ENCODE results near the gene GIGYF2. TPM values are rescaled to one million over a fixed set of nuclear protein-coding genes. Genes with fewer than 3 reads are reported as not detected.

The GIGYF2 gene
- polyA plus RNA-seq, 1 of the 3 experiments (the other 2 are of a cell fraction), result 12.8 TPM

DNA sequence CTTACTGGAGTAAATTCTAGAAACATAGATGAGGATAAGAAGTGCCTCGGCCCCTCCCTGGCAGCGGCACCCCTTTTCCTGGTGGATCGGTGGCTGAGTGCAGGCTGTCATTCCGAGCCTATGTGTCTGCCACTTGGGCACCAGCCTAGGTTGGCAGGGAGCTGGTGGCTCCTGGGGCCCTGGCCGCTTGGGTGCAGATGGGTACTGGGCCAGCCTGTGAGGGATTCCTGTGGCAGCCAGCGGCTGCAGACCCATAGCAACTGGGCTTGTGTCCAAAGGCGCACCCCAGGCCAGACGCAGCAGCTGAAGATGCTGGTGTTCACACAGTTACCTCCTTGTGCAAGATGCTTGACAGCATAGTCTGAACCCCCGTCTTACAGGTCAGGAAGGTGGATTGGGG lies 175.7 kb downstream of the GIGYF2 start:
- Histone ChIP-seq H3K79me2 (ENCODE audit: insufficient read depth) (no peaks in the 10 kb centered on the region), H3K27me3 (ENCODE audit: insufficient read depth) (no peaks in the 10 kb centered on the region), H3K9me2 (no peaks in the 10 kb centered on the region), H3K4me3 (ENCODE audit: low read depth in 2 of 2, low read length in 1 of 2) (no peak overlapping the region), H3K9me3 (no peaks in the 10 kb centered on the region), H3K4me1 (ENCODE audit: control insufficient read depth in 1 of 2, insufficient read depth in 2 of 2, low read depth in 1 of 2, low read length in 1 of 2) (peaks cover 0 to 10% of the 10 kb centered on the region in 2 experiments; a peak in 1 of 4 replicates), H3K36me3 (replicated peaks in 1 of 2; ENCODE audit: control insufficient read depth in 1 of 2, insufficient read depth in 2 of 2, low read length in 1 of 2) (no peaks in the 10 kb centered on the region), H3K27ac (ENCODE audit: low read depth in 2 of 2, low read length in 1 of 2) (no peak overlapping the region), H4K20me1 (ENCODE audit: insufficient read depth) (no peaks in the 10 kb centered on the region), H3K9ac (no peak overlapping the region), H2AFZ (ENCODE audit: low read depth) (no peak overlapping the region), H3F3A (replicated peaks; ENCODE audit: insufficient read depth) (no peaks in the 10 kb centered on the region), H3K4me2 (no peak overlapping the region)
- TF ChIP-seq RCOR1 (IDR thresholded peaks at IDR 0.05; ENCODE audit: low read length), result no peak
- TF ChIP-seq, protein P1, sequence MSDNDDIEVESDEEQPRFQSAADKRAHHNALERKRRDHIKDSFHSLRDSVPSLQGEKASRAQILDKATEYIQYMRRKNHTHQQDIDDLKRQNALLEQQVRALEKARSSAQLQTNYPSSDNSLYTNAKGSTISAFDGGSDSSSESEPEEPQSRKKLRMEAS (IDR thresholded peaks at IDR 0.05; ENCODE audit: low read depth), result no peak
- DNase-seq, result peak; percentile 19
- CTCF ChIA-PET, result interaction anchor here (0.6 to 1.0 kb wide), 2 partner anchors 9 to 378 kb away, joined by 3 read pairs; no protein-coding TSS in a partner anchor
- POLR2A ChIA-PET, result no interaction called here
- 89% methylated on average over 9 of the region's 9 CpGs for WGBS (ENCODE audit: low lambda C conversion rate)

DNA sequence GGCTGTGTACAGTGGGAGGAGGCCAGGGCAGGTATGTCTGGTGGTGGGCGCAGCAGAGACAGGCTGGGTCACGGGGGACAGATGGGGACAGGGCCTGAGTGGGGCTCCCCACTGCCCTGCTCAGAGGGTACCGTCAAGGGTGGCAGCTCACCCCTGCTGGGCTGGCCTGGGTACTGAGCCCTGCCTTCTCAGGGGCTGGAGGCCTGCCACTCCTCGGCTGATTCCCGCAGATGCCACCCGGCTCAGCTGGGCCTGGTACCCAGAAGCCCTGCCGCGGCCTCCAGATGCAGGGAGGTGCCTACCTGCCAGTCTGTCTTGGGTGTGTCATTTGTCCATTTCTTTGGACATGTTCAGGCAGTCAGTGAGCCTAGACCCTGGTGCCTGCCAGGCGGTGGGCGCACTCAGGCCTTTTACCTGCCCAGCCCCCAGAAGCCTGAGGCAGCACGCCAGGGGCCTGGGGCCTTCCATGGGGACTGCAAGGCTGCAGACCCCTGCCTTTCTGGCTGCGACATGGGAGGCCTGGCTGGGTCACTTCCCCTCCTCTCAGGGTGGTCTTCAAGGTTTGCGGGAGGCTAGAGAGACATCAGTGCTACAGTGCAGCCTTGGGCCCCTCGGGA lies 176.3 kb downstream of the GIGYF2 start:
- H3F3A ChIP-seq (replicated peaks; ENCODE audit: insufficient read depth), result no peaks in the 10 kb centered on the region
- peaks cover 0 to 10% of the 10 kb centered on the region in 2 experiments; a peak in 1 of 4 replicates for H3K4me1 ChIP-seq (ENCODE audit: control insufficient read depth in 1 of 2, insufficient read depth in 2 of 2, low read depth in 1 of 2, low read length in 1 of 2)
- H4K20me1 ChIP-seq (ENCODE audit: insufficient read depth), result no peaks in the 10 kb centered on the region
- no peaks in the 10 kb centered on the region for H3K79me2 ChIP-seq (ENCODE audit: insufficient read depth)
- H3K9ac ChIP-seq, result no peak overlapping the region
- H3K27me3 ChIP-seq (ENCODE audit: insufficient read depth), result no peaks in the 10 kb centered on the region
- CTCF ChIA-PET, result interaction anchor here (0.6 to 1.0 kb wide), 2 partner anchors 9 to 156 kb away, joined by 3 read pairs; no protein-coding TSS in a partner anchor
- DNase-seq, result peak; percentile 30
- no peak overlapping the region for H2AFZ ChIP-seq (ENCODE audit: low read depth)
- H3K36me3 ChIP-seq (replicated peaks in 1 of 2; ENCODE audit: control insufficient read depth in 1 of 2, insufficient read depth in 2 of 2, low read length in 1 of 2), result no peaks in the 10 kb centered on the region
- no peak overlapping the region for H3K27ac ChIP-seq (ENCODE audit: low read depth in 2 of 2, low read length in 1 of 2)
- POLR2A ChIA-PET, result no interaction called here
- no peak overlapping the region for H3K4me2 ChIP-seq
- no peaks in the 10 kb centered on the region for H3K9me2 ChIP-seq
- TF ChIP-seq, protein P2, sequence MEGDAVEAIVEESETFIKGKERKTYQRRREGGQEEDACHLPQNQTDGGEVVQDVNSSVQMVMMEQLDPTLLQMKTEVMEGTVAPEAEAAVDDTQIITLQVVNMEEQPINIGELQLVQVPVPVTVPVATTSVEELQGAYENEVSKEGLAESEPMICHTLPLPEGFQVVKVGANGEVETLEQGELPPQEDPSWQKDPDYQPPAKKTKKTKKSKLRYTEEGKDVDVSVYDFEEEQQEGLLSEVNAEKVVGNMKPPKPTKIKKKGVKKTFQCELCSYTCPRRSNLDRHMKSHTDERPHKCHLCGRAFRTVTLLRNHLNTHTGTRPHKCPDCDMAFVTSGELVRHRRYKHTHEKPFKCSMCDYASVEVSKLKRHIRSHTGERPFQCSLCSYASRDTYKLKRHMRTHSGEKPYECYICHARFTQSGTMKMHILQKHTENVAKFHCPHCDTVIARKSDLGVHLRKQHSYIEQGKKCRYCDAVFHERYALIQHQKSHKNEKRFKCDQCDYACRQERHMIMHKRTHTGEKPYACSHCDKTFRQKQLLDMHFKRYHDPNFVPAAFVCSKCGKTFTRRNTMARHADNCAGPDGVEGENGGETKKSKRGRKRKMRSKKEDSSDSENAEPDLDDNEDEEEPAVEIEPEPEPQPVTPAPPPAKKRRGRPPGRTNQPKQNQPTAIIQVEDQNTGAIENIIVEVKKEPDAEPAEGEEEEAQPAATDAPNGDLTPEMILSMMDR (IDR thresholded peaks at IDR 0.05), result no peak
- TF ChIP-seq RCOR1 (IDR thresholded peaks at IDR 0.05; ENCODE audit: low read length) (no peak), YY1 (IDR thresholded peaks at IDR 0.05; ENCODE audit: low read depth) (no peak)
- TF ChIP-seq, protein P3, sequence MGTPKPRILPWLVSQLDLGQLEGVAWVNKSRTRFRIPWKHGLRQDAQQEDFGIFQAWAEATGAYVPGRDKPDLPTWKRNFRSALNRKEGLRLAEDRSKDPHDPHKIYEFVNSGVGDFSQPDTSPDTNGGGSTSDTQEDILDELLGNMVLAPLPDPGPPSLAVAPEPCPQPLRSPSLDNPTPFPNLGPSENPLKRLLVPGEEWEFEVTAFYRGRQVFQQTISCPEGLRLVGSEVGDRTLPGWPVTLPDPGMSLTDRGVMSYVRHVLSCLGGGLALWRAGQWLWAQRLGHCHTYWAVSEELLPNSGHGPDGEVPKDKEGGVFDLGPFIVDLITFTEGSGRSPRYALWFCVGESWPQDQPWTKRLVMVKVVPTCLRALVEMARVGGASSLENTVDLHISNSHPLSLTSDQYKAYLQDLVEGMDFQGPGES (IDR thresholded peaks at IDR 0.05; ENCODE audit: low read depth, low read length), result no peak
- TF ChIP-seq, protein P4, sequence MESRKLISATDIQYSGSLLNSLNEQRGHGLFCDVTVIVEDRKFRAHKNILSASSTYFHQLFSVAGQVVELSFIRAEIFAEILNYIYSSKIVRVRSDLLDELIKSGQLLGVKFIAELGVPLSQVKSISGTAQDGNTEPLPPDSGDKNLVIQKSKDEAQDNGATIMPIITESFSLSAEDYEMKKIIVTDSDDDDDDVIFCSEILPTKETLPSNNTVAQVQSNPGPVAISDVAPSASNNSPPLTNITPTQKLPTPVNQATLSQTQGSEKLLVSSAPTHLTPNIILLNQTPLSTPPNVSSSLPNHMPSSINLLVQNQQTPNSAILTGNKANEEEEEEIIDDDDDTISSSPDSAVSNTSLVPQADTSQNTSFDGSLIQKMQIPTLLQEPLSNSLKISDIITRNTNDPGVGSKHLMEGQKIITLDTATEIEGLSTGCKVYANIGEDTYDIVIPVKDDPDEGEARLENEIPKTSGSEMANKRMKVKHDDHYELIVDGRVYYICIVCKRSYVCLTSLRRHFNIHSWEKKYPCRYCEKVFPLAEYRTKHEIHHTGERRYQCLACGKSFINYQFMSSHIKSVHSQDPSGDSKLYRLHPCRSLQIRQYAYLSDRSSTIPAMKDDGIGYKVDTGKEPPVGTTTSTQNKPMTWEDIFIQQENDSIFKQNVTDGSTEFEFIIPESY (IDR thresholded peaks at IDR 0.05; ENCODE audit: borderline replicate concordance, low read depth), result no peak
- H3K9me3 ChIP-seq, result no peaks in the 10 kb centered on the region
- 100% methylated on average over 6 of the region's 14 CpGs for WGBS (ENCODE audit: low lambda C conversion rate)
- H3K4me3 ChIP-seq (ENCODE audit: low read depth in 2 of 2, low read length in 1 of 2), result no peak overlapping the region
